ENCODE data around the gene UGDH.

Gene UGDH

GRCh38 chr4:39456946-39457763, 70.1 kb downstream of the UGDH start:
- Histone ChIP-seq H3K27me3 (replicated peaks) (no peaks in the 10 kb centered on the region), H3K36me3 (replicated peaks) (peaks cover 58% of the 10 kb centered on the region), H3K27ac (no peak overlapping the region), H3K4me3 (ENCODE audit: low read depth, low read length) (peak overlapping the region; percentile 98)
- no peak for TF ChIP-seq CTCF (IDR thresholded peaks at IDR 0.05; ENCODE audit: low read depth, low read length, missing control alignments)
- DNase-seq = no peak
- in situ Hi-C loops (cut with HindIII; ENCODE audit: low pct_ligation_motif_present, low sequenced_read_pairs) = no loop called here

GRCh38 chr4:39455486-39455885, 71.8 kb downstream of the UGDH start:
- Histone ChIP-seq H3K36me3 (replicated peaks) (peaks cover 73% of the 10 kb centered on the region), H3K4me3 (ENCODE audit: low read depth, low read length) (no peak overlapping the region), H3K27me3 (replicated peaks) (no peaks in the 10 kb centered on the region), H3K27ac (no peak overlapping the region)
- DNase-seq = no peak
- no peak for TF ChIP-seq CTCF (IDR thresholded peaks at IDR 0.05; ENCODE audit: low read depth, low read length, missing control alignments)
- in situ Hi-C loops (cut with HindIII; ENCODE audit: low pct_ligation_motif_present, low sequenced_read_pairs) = no loop called here

- DNase-seq = no peak
- Histone ChIP-seq H3K36me3 (replicated peaks) (peaks cover 75% of the 10 kb centered on the region), H3K27me3 (replicated peaks) (no peaks in the 10 kb centered on the region), H3K4me3 (ENCODE audit: low read depth, low read length) (no peak overlapping the region), H3K27ac (no peak overlapping the region)
- no peak for TF ChIP-seq CTCF (IDR thresholded peaks at IDR 0.05; ENCODE audit: low read depth, low read length, missing control alignments)
- in situ Hi-C loops (cut with HindIII; ENCODE audit: low pct_ligation_motif_present, low sequenced_read_pairs) = no loop called here
Measured at GRCh38 chr4:39453738-39454137, 73.5 kb downstream of the UGDH start.

GRCh38 chr4:39452860-39453587, 74.2 kb downstream of the UGDH start:
- Histone ChIP-seq H3K27me3 (replicated peaks) (no peaks in the 10 kb centered on the region), H3K27ac (no peak overlapping the region), H3K4me3 (ENCODE audit: low read depth, low read length) (no peak overlapping the region), H3K36me3 (replicated peaks) (peaks cover 73% of the 10 kb centered on the region)
- in situ Hi-C loops (cut with HindIII; ENCODE audit: low pct_ligation_motif_present, low sequenced_read_pairs) = no loop called here
- TF ChIP-seq CTCF (IDR thresholded peaks at IDR 0.05; ENCODE audit: low read depth, low read length, missing control alignments) = no peak
- DNase-seq = no peak

GRCh38 chr4:39452153-39452859, 74.9 kb downstream of the UGDH start:
- peaks cover 66% of the 10 kb centered on the region for H3K36me3 ChIP-seq (replicated peaks)
- in situ Hi-C loops (cut with HindIII; ENCODE audit: low pct_ligation_motif_present, low sequenced_read_pairs) = no loop called here
- no peak for DNase-seq
- H3K27me3 ChIP-seq (replicated peaks) = no peaks in the 10 kb centered on the region
- TF ChIP-seq CTCF (IDR thresholded peaks at IDR 0.05; ENCODE audit: low read depth, low read length, missing control alignments) = no peak
- H3K27ac ChIP-seq = no peak overlapping the region
- no peak overlapping the region for H3K4me3 ChIP-seq (ENCODE audit: low read depth, low read length)
